HepG2 (cell line): ENCODE data around the gene EVA1A. TPM values are rescaled to one million over a fixed set of nuclear protein-coding genes. Genes with fewer than 3 reads are reported as not detected.

ENCODE experiments used
- AGO1 ChIP-seq: fragments of 200-400 bp; formaldehyde crosslinking; IDR thresholded peaks from 2 replicates; pipeline ENCODE4 v1.6.1; 2017; ENCODE audit warnings: mild to moderate bottlenecking, low read depth, low read length, moderate library complexity; ENCODE audit not compliant: poor library complexity, severe bottlenecking
- ATF7-NPFF ChIP-seq: sonication (generic); formaldehyde crosslinking; IDR thresholded peaks from 2 replicates; pipeline ENCODE4 v1.8.1; 2023; ENCODE audit warnings: mild to moderate bottlenecking, low read depth, missing genetic modification reagents, moderate library complexity
- ATRX ChIP-seq: sonication (generic); formaldehyde crosslinking; IDR thresholded peaks from 2 replicates; pipeline ENCODE4 v1.4.0; 2020; ENCODE audit warnings: missing genetic modification reagents, borderline replicate concordance
- FOXP1 ChIP-seq, 2 experiments: fragments of 450-650 bp in 1 of 2; IDR thresholded peaks; 2 replicates each; pipeline ENCODE4 v1.6.1; 2017 to 2018; ENCODE audit warnings: antibody characterized with exemption in 1 of 2
- GABPA ChIP-seq, 2 experiments: IDR thresholded peaks; 2 replicates each; pipeline ENCODE4 v1.6.1; 2011 to 2016; ENCODE audit warnings: low read depth in 2 of 2, low read length in 1 of 2, missing biosample characterization in 1 of 2, missing genetic modification characterization in 1 of 2
- GPBP1L1 ChIP-seq: sonication (generic); formaldehyde crosslinking; IDR thresholded peaks from 2 replicates; pipeline ENCODE4 v1.5.0; 2020; ENCODE audit warnings: mild to moderate bottlenecking, missing genetic modification reagents
- IRF9 ChIP-seq: sonication (generic); formaldehyde crosslinking; IDR thresholded peaks from 2 replicates; pipeline ENCODE4 v1.8.0; 2022; ENCODE audit warnings: missing genetic modification reagents, mild to moderate bottlenecking, borderline replicate concordance
- MAFG ChIP-seq: sonication (generic); formaldehyde crosslinking; IDR thresholded peaks from 2 replicates; pipeline ENCODE4 v1.5.1; 2020; ENCODE audit warnings: mild to moderate bottlenecking, missing genetic modification reagents
- MED1 ChIP-seq: sonication (generic); formaldehyde crosslinking; IDR thresholded peaks from 2 replicates; pipeline ENCODE4 v1.4.0; 2020; ENCODE audit warnings: missing genetic modification reagents
- NCOA5 ChIP-seq: sonication (generic); formaldehyde crosslinking; IDR thresholded peaks from 2 replicates; pipeline ENCODE4 v1.4.0; 2020; ENCODE audit warnings: missing genetic modification reagents
- PHF5A ChIP-seq: IDR thresholded peaks from one replicate; pipeline ENCODE4 v1.6.1; 2018; ENCODE audit warnings: low read depth, missing genetic modification reagents; ENCODE audit not compliant: unreplicated experiment
- SIN3A ChIP-seq: IDR thresholded peaks from 2 replicates; pipeline ENCODE4 v1.6.1; 2011; ENCODE audit warnings: low read depth, mild to moderate bottlenecking, control low read depth, low read length, borderline replicate concordance
- SMAD9 ChIP-seq: sonication (generic); formaldehyde crosslinking; IDR thresholded peaks from 2 replicates; pipeline ENCODE4 v1.5.1; 2020; ENCODE audit warnings: mild to moderate bottlenecking, missing genetic modification reagents
- SYNCRIP ChIP-seq: fragments of 200-400 bp; formaldehyde crosslinking; IDR thresholded peaks from 2 replicates; pipeline ENCODE4 v1.6.1; 2018; ENCODE audit warnings: mild to moderate bottlenecking, low read depth, low read length; ENCODE audit not compliant: insufficient read depth
- ZNF382 ChIP-seq: sonication (generic); formaldehyde crosslinking; IDR thresholded peaks from 2 replicates; pipeline ENCODE4 v1.5.0; 2020; ENCODE audit warnings: missing genetic modification reagents, mild to moderate bottlenecking, borderline replicate concordance
- ZNF549 ChIP-seq: sonication (generic); formaldehyde crosslinking; IDR thresholded peaks from 2 replicates; pipeline ENCODE4 v1.5.0; 2020; ENCODE audit warnings: missing genetic modification reagents
- ZNF577 ChIP-seq: sonication (generic); formaldehyde crosslinking; IDR thresholded peaks from 2 replicates; pipeline ENCODE4 v1.4.0; 2020; ENCODE audit warnings: mild to moderate bottlenecking, low read depth, missing genetic modification reagents, borderline replicate concordance
- ZNF580 ChIP-seq: IDR thresholded peaks from 2 replicates; pipeline ENCODE4 v1.6.1; 2016; ENCODE audit warnings: low read depth, borderline replicate concordance
- ZNF792 ChIP-seq: IDR thresholded peaks from 2 replicates; pipeline ENCODE4 v1.6.1; 2016
- ZNF800 ChIP-seq: sonication (generic); formaldehyde crosslinking; IDR thresholded peaks from 2 replicates; pipeline ENCODE4 v1.4.0; 2020; ENCODE audit warnings: missing genetic modification reagents
- polyA plus RNA-seq, 8 experiments: library from polyadenylated mRNA; depleted of rRNA in 3 of 8; stranded (reverse) in 7 of 8; unstranded in 1 of 8; fragments of >200 nt; fragmentation: Illumina TruSeq in 4 of 8; extraction: Trizol in 4 of 8; gene quantifications; 2 replicates each; pipeline versions ENCODE4 v1.2.1 to v1.2.3, GENCODE V29; 2011 to 2016; ENCODE audit warnings: low read depth in 4 of 8, missing spikeins in 1 of 8, mixed read lengths in 1 of 8; ENCODE audit not compliant: insufficient read depth in 1 of 8
- total RNA-seq, 5 experiments: library from RNA; depleted of rRNA; stranded (reverse); fragments of >200 nt; fragmentation: Illumina TruSeq; extraction: Trizol; gene quantifications; 2 replicates each; pipeline ENCODE4 v1.2.3, GENCODE V29; 2016; ENCODE audit warnings: low read depth in 1 of 5
- TF ChIP-seq, protein P1 (sequence below): sonication (generic); formaldehyde crosslinking; IDR thresholded peaks from 2 replicates; pipeline ENCODE4 v1.4.0; 2020; ENCODE audit warnings: missing genetic modification reagents, borderline replicate concordance

The EVA1A gene
- total and polyA plus RNA-seq, 2 of the 13 experiments (the other 11 are each of a cell fraction or from before 2014, with no cell fraction given), result 57.5 to 57.8 TPM

- TF ChIP-seq, protein P1, sequence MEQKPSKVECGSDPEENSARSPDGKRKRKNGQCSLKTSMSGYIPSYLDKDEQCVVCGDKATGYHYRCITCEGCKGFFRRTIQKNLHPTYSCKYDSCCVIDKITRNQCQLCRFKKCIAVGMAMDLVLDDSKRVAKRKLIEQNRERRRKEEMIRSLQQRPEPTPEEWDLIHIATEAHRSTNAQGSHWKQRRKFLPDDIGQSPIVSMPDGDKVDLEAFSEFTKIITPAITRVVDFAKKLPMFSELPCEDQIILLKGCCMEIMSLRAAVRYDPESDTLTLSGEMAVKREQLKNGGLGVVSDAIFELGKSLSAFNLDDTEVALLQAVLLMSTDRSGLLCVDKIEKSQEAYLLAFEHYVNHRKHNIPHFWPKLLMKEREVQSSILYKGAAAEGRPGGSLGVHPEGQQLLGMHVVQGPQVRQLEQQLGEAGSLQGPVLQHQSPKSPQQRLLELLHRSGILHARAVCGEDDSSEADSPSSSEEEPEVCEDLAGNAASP (CRISPR knock-in tag), result peak; percentile 97
- TF ChIP-seq FOXP1 (IDR thresholded peaks at IDR 0.05) (no peak), FOXP1 (CRISPR knock-in tag; IDR thresholded peaks at IDR 0.05) (peak; percentile 73; the same call in 1 of the 2 replicates), AGO1 (no peak), ZNF549 (no peak), PHF5A (CRISPR knock-in tag) (peak; percentile 84), ATF7-NPFF (CRISPR knock-in tag) (no peak), GPBP1L1 (CRISPR knock-in tag) (no peak), SIN3A (0 out of 2 replicates have a peak, but pooled peaks have one; percentile 21), IRF9 (CRISPR knock-in tag) (no peak), MED1 (CRISPR knock-in tag) (peak; percentile 97), NCOA5 (CRISPR knock-in tag) (no peak), ZNF800 (CRISPR knock-in tag) (0 out of 2 replicates have a peak, but pooled peaks have one; percentile 42), SMAD9 (CRISPR knock-in tag) (no peak), MAFG (CRISPR knock-in tag) (no peak), ATRX (no peak), SYNCRIP (no peak), ZNF792 (CRISPR knock-in tag) (peak; percentile 96), ZNF577 (CRISPR knock-in tag) (no peak), ZNF382 (CRISPR knock-in tag) (no peak), GABPA (IDR thresholded peaks at IDR 0.05; ENCODE audit: low read depth, low read length) (no peak), GABPA (CRISPR knock-in tag; IDR thresholded peaks at IDR 0.05; ENCODE audit: low read depth) (no peak; the same call in 1 of the 2 replicates), ZNF580 (CRISPR knock-in tag) (no peak; the same call in 1 of the 2 replicates)
These were observed 37.1 kb downstream of the EVA1A start (continued) for GRCh38 chr2:75523313-75524275.
